K562 (cell line): ENCODE measurements around the gene SNRPA. TPM values are rescaled to one million over a fixed set of nuclear protein-coding genes. Genes with fewer than 3 reads are reported as not detected.

Experiments
- CCAR2 ChIP-seq: fragments of 200-400 bp; formaldehyde crosslinking; IDR thresholded peaks from 2 replicates; pipeline ENCODE4 v1.6.1; 2017; ENCODE audit warnings: mild to moderate bottlenecking, low read depth, low read length
- EP400 ChIP-seq: fragments of 450-650 bp; IDR thresholded peaks from 2 replicates; pipeline ENCODE4 v1.6.1; 2017; ENCODE audit warnings: antibody characterized with exemption, mild to moderate bottlenecking, moderate library complexity
- FOXA3 ChIP-seq, 2 experiments: fragments of 450-650 bp in 1 of 2; sonication (generic) in 1 of 2; formaldehyde crosslinking; IDR thresholded peaks in 1 of 2; conservative IDR thresholded peaks in 1 of 2; 2 replicates each; pipeline versions ENCODE4 v1.4.0 to v1.8.0; 2020 to 2022; ENCODE audit warnings: mild to moderate bottlenecking in 2 of 2, missing genetic modification reagents in 1 of 2
- HIVEP1 ChIP-seq: fragments of 250-450 bp; sonication (Bioruptor Pico); IDR thresholded peaks from 2 replicates; pipeline ENCODE4 v1.4.0; 2020; ENCODE audit warnings: mild to moderate bottlenecking
- KLF16 ChIP-seq: IDR thresholded peaks from 2 replicates; pipeline ENCODE4 v1.6.1; 2016; ENCODE audit warnings: antibody characterized with exemption
- NCOA2 ChIP-seq, 2 experiments: fragments of 450-650 bp; IDR thresholded peaks; 2 replicates each; pipeline ENCODE4 v1.6.1; 2018; ENCODE audit warnings: mild to moderate bottlenecking in 2 of 2, moderate library complexity in 1 of 2; ENCODE audit not compliant: partially characterized antibody in 2 of 2
- PHF20 ChIP-seq: fragments of 450-650 bp; IDR thresholded peaks from 2 replicates; pipeline ENCODE4 v1.6.1; 2018; ENCODE audit not compliant: partially characterized antibody
- POLR2A ChIP-seq: fragments of 450-650 bp; conservative IDR thresholded peaks from 2 replicates; pipeline ENCODE4 v1.6.1; 2016
- RAD21 ChIP-seq, 2 experiments: fragments of 250-450 bp in 1 of 2; fragments of 450-650 bp in 1 of 2; sonication (Bioruptor Pico) in 1 of 2; formaldehyde crosslinking in 1 of 2; IDR thresholded peaks in 1 of 2; conservative IDR thresholded peaks in 1 of 2; 2 replicates each; pipeline versions ENCODE4 v1.4.0 to v1.8.0; 2020 to 2022; ENCODE audit warnings: mild to moderate bottlenecking in 2 of 2, moderate library complexity in 1 of 2
- SAFB ChIP-seq: fragments of 200-400 bp; formaldehyde crosslinking; IDR thresholded peaks from 2 replicates; pipeline ENCODE4 v1.6.1; 2017; ENCODE audit warnings: low read depth, low read length, borderline replicate concordance
- TARDBP ChIP-seq: fragments of 450-650 bp; IDR thresholded peaks from 2 replicates; pipeline ENCODE4 v1.6.1; 2016
- ZBTB7A ChIP-seq: IDR thresholded peaks from 2 replicates; pipeline ENCODE4 v1.6.1; 2011; ENCODE audit warnings: low read depth, mild to moderate bottlenecking, low read length, moderate library complexity, borderline replicate concordance; ENCODE audit not compliant: control insufficient read depth
- ZNF785 ChIP-seq: fragments of 250-450 bp; sonication (Bioruptor Pico); IDR thresholded peaks from 2 replicates; pipeline ENCODE4 v1.4.0; 2020; ENCODE audit warnings: mild to moderate bottlenecking
- ZZZ3 ChIP-seq: fragments of 450-650 bp; IDR thresholded peaks from 2 replicates; pipeline ENCODE4 v1.6.1; 2016; ENCODE audit warnings: antibody characterized with exemption, mild to moderate bottlenecking, moderate library complexity
- polyA plus RNA-seq, 8 experiments: library from polyadenylated mRNA; depleted of rRNA in 4 of 8; stranded (reverse) in 5 of 8; unstranded in 3 of 8; fragments of >200 nt; fragmentation: Nextera tagmentation in 2 of 8; fragmentation: Illumina TruSeq in 1 of 8; extraction: Ambion mirVana in 2 of 8; extraction: Trizol in 1 of 8; gene quantifications; 2 replicates each; pipeline versions ENCODE4 v1.2.1 to v1.2.3, GENCODE V29; 2011 to 2014; ENCODE audit warnings: inconsistent platforms in 1 of 8, missing spikeins in 1 of 8
- total RNA-seq, 7 experiments: library from RNA; depleted of rRNA in 6 of 7; stranded (reverse); fragments of >200 nt in 6 of 7; fragmentation: Illumina TruSeq in 2 of 7; extraction: Trizol in 2 of 7; gene quantifications; 2 replicates each; pipeline versions ENCODE4 v1.2.1 to v1.2.3, GENCODE V29; 2011 to 2021; ENCODE audit warnings: low replicate concordance in 1 of 7
- TF ChIP-seq, protein P1 (sequence below): sonication (generic); formaldehyde crosslinking; IDR thresholded peaks from 2 replicates; pipeline ENCODE4 v1.8.0; 2022; ENCODE audit warnings: mild to moderate bottlenecking, missing genetic modification reagents
- TF ChIP-seq, protein P2 (sequence below), 2 experiments: fragments of 450-650 bp; conservative IDR thresholded peaks; 2 replicates each; pipeline ENCODE4 v1.6.1; 2017; ENCODE audit warnings: mild to moderate bottlenecking in 2 of 2, moderate library complexity in 2 of 2
- TF ChIP-seq, protein P3 (sequence below): fragments of 250-450 bp; sonication (Bioruptor Pico); IDR thresholded peaks from 2 replicates; pipeline ENCODE4 v1.4.0; 2020; ENCODE audit warnings: mild to moderate bottlenecking, moderate library complexity
- TF ChIP-seq, protein P4 (sequence below): fragments of 450-650 bp; IDR thresholded peaks from 2 replicates; pipeline ENCODE4 v1.6.1; 2016

Gene SNRPA
- total and polyA plus RNA-seq, 9 of the 15 experiments (the other 6 are each of a cell fraction or from before 2014, with no cell fraction given) = 16.3 to 311 (median 193) TPM

DNA sequence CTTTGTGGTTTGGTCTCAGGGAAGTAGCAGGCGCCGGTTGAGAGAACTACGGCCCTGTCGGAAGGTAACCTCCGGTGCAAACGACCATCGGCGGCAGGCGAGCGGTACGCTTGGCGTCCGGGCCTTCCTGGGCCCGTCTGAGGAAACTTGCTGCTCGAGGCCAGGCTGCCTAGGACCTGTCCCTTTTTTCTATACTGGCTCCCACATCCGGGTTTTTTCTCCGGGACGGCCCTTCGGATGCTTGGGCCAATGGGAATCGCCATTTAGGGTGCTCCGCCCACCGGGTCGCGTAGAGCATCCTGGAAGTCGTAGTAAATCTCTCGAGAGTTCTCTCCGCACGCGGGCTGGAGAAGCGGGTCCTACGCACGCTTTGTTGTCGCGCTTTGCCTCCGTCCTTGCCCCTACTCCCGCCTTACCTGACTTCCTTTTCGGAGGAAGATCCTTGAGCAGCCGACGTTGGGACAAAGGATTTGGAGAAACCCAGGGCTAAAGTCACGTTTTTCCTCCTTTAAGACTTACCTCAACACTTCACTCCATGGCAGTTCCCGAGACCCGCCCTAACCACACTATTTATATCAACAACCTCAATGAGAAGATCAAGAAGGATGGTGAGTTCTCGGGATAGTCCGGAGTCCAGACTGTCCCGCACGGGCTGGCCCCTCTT is at the start of gene SNRPA (continued):
- TF ChIP-seq, protein P1, sequence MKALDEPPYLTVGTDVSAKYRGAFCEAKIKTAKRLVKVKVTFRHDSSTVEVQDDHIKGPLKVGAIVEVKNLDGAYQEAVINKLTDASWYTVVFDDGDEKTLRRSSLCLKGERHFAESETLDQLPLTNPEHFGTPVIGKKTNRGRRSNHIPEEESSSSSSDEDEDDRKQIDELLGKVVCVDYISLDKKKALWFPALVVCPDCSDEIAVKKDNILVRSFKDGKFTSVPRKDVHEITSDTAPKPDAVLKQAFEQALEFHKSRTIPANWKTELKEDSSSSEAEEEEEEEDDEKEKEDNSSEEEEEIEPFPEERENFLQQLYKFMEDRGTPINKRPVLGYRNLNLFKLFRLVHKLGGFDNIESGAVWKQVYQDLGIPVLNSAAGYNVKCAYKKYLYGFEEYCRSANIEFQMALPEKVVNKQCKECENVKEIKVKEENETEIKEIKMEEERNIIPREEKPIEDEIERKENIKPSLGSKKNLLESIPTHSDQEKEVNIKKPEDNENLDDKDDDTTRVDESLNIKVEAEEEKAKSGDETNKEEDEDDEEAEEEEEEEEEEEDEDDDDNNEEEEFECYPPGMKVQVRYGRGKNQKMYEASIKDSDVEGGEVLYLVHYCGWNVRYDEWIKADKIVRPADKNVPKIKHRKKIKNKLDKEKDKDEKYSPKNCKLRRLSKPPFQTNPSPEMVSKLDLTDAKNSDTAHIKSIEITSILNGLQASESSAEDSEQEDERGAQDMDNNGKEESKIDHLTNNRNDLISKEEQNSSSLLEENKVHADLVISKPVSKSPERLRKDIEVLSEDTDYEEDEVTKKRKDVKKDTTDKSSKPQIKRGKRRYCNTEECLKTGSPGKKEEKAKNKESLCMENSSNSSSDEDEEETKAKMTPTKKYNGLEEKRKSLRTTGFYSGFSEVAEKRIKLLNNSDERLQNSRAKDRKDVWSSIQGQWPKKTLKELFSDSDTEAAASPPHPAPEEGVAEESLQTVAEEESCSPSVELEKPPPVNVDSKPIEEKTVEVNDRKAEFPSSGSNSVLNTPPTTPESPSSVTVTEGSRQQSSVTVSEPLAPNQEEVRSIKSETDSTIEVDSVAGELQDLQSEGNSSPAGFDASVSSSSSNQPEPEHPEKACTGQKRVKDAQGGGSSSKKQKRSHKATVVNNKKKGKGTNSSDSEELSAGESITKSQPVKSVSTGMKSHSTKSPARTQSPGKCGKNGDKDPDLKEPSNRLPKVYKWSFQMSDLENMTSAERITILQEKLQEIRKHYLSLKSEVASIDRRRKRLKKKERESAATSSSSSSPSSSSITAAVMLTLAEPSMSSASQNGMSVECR = peak; percentile 93
- TF ChIP-seq FOXA3 (CRISPR knock-in tag; conservative IDR thresholded peaks at IDR 0.05 in 1 of 2, IDR thresholded peaks at IDR 0.05 in 1 of 2) = peak in 1 of 2 experiments; percentile 69; a peak in 1 of 4 replicates
- TF ChIP-seq, protein P2, sequence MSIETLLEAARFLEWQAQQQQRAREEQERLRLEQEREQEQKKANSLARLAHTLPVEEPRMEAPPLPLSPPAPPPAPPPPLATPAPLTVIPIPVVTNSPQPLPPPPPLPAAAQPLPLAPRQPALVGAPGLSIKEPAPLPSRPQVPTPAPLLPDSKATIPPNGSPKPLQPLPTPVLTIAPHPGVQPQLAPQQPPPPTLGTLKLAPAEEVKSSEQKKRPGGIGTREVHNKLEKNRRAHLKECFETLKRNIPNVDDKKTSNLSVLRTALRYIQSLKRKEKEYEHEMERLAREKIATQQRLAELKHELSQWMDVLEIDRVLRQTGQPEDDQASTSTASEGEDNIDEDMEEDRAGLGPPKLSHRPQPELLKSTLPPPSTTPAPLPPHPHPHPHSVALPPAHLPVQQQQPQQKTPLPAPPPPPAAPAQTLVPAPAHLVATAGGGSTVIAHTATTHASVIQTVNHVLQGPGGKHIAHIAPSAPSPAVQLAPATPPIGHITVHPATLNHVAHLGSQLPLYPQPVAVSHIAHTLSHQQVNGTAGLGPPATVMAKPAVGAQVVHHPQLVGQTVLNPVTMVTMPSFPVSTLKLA (conservative IDR thresholded peaks at IDR 0.05) = peak; percentile 72 to 90; a peak in 3 of 4 replicates
- TF ChIP-seq POLR2A = peak; percentile 93
- TF ChIP-seq NCOA2 (IDR thresholded peaks at IDR 0.05; ENCODE audit: partially characterized antibody in 2 of 2) = no peak
- TF ChIP-seq SAFB = no peak
- peak; percentile 17; the same call in 1 of the 2 replicates for TF ChIP-seq TARDBP
- TF ChIP-seq, protein P3, sequence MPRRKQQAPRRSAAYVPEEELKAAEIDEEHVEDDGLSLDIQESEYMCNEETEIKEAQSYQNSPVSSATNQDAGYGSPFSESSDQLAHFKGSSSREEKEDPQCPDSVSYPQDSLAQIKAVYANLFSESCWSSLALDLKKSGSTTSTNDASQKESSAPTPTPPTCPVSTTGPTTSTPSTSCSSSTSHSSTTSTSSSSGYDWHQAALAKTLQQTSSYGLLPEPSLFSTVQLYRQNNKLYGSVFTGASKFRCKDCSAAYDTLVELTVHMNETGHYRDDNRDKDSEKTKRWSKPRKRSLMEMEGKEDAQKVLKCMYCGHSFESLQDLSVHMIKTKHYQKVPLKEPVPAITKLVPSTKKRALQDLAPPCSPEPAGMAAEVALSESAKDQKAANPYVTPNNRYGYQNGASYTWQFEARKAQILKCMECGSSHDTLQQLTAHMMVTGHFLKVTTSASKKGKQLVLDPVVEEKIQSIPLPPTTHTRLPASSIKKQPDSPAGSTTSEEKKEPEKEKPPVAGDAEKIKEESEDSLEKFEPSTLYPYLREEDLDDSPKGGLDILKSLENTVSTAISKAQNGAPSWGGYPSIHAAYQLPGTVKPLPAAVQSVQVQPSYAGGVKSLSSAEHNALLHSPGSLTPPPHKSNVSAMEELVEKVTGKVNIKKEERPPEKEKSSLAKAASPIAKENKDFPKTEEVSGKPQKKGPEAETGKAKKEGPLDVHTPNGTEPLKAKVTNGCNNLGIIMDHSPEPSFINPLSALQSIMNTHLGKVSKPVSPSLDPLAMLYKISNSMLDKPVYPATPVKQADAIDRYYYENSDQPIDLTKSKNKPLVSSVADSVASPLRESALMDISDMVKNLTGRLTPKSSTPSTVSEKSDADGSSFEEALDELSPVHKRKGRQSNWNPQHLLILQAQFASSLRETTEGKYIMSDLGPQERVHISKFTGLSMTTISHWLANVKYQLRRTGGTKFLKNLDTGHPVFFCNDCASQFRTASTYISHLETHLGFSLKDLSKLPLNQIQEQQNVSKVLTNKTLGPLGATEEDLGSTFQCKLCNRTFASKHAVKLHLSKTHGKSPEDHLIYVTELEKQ = no peak
- 0 out of 2 replicates have a peak, but pooled peaks have one; percentile 10 for TF ChIP-seq HIVEP1 (CRISPR knock-in tag)
- no peak for TF ChIP-seq CCAR2
- TF ChIP-seq ZBTB7A = no peak
- TF ChIP-seq ZNF785 (CRISPR knock-in tag) = no peak
- no peak for TF ChIP-seq KLF16
- no peak for TF ChIP-seq RAD21 (CRISPR knock-in tag; conservative IDR thresholded peaks at IDR 0.05 in 1 of 2, IDR thresholded peaks at IDR 0.05 in 1 of 2)
- peak; percentile 40 for TF ChIP-seq PHF20
- TF ChIP-seq, protein P4, sequence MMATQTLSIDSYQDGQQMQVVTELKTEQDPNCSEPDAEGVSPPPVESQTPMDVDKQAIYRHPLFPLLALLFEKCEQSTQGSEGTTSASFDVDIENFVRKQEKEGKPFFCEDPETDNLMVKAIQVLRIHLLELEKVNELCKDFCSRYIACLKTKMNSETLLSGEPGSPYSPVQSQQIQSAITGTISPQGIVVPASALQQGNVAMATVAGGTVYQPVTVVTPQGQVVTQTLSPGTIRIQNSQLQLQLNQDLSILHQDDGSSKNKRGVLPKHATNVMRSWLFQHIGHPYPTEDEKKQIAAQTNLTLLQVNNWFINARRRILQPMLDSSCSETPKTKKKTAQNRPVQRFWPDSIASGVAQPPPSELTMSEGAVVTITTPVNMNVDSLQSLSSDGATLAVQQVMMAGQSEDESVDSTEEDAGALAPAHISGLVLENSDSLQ = no peak
- peak; percentile 71 for TF ChIP-seq EP400
- peak; percentile 78; the same call in 1 of the 2 replicates for TF ChIP-seq ZZZ3
